IMR-90 (cell line): ENCODE data around the gene FKBP6. TPM values are rescaled to one million over a fixed set of nuclear protein-coding genes. Genes with fewer than 3 reads are reported as not detected.

Experiments
- ATAC-seq: fragments of 200-7000 bp; cut with Tn5 transposase; 2 replicates; pipeline ENCODE4 v1.9.1; 2020; ENCODE audit warnings: low read depth, mild to moderate bottlenecking, moderate library complexity
- BruUV-seq: library from RNA; stranded (reverse); fragments of 400-500 nt; replicated peaks from 2 replicates; lab custom pipeline; 2021; lab: Mats Ljungman, UMichigan
- CTCF ChIA-PET: fragments of 300-600 bp; formaldehyde crosslinking; extraction: SDS; loops from one replicate; lab custom pipeline; 2021; ENCODE audit warnings: antibody characterized with exemption; lab: Yijun Ruan, JAX
- POLR2A ChIA-PET: fragments of 300-600 bp; sonication (Branson Sonifier 250); formaldehyde crosslinking; loops from one replicate; lab custom pipeline; 2022; ENCODE audit warnings: antibody characterized with exemption; ENCODE audit not compliant: unreplicated experiment; lab: Charles Lee
- DNase-seq: peaks from one replicate; pipeline ENCODE4 v3.0.0; 2013
- H2AFZ ChIP-seq: replicated peaks from 2 replicates; pipeline ENCODE3; 2013; ENCODE audit warnings: low read length, mild to moderate bottlenecking; ENCODE audit not compliant: poor library complexity
- H2AK5ac ChIP-seq: 2 replicates; pipeline ENCODE4 v1.6.1; 2013; ENCODE audit warnings: low read depth, low read length, inconsistent platforms
- H2AK9ac ChIP-seq: replicated peaks from 2 replicates; pipeline ENCODE3; 2013; ENCODE audit warnings: mild to moderate bottlenecking, low read depth, low read length, moderate library complexity; ENCODE audit not compliant: poor library complexity
- H2BK120ac ChIP-seq: 2 replicates; pipeline ENCODE4 v1.6.1; 2013; ENCODE audit warnings: low read depth, low read length, inconsistent platforms
- H2BK15ac ChIP-seq: 3 replicates; pipeline ENCODE4 v1.6.1; 2013; ENCODE audit warnings: low read depth, low read length, inconsistent platforms
- H2BK20ac ChIP-seq: 2 replicates; pipeline ENCODE4 v1.6.1; 2013; ENCODE audit warnings: low read depth, mild to moderate bottlenecking, inconsistent platforms, low read length, moderate library complexity
- H2BK5ac ChIP-seq: 2 replicates; pipeline ENCODE4 v1.6.1; 2013; ENCODE audit warnings: mild to moderate bottlenecking, low read depth, low read length, inconsistent platforms; ENCODE audit not compliant: poor library complexity, severe bottlenecking
- H3K14ac ChIP-seq: replicated peaks from 2 replicates; pipeline ENCODE4 v1.6.1; 2013; ENCODE audit warnings: low read depth, low read length, inconsistent platforms
- H3K18ac ChIP-seq: 2 replicates; pipeline ENCODE4 v1.6.1; 2013; ENCODE audit warnings: low read depth, low read length, control low read depth
- H3K23ac ChIP-seq: 2 replicates; pipeline ENCODE4 v1.6.1; 2013; ENCODE audit warnings: low read depth, low read length, inconsistent platforms
- H3K27ac ChIP-seq: 2 replicates; pipeline ENCODE4 v1.5.1; 2013; ENCODE audit warnings: mild to moderate bottlenecking, control low read depth, low read length; ENCODE audit not compliant: insufficient read depth
- H3K27me3 ChIP-seq: 2 replicates; pipeline ENCODE4 v1.6.1; 2013; ENCODE audit warnings: low read length; ENCODE audit not compliant: control insufficient read depth, insufficient read depth
- H3K36me3 ChIP-seq: 2 replicates; pipeline ENCODE4 v1.6.1; 2013; ENCODE audit warnings: low read length, mixed read lengths; ENCODE audit not compliant: control insufficient read depth, insufficient read depth
- H3K4ac ChIP-seq: 2 replicates; pipeline ENCODE4 v1.6.1; 2013; ENCODE audit warnings: low read depth, low read length, inconsistent platforms
- H3K4me1 ChIP-seq: 2 replicates; pipeline ENCODE4 v1.6.1; 2013; ENCODE audit warnings: low read length, mixed read lengths; ENCODE audit not compliant: control insufficient read depth, insufficient read depth
- H3K4me2 ChIP-seq: 2 replicates; pipeline ENCODE4 v1.6.1; 2013; ENCODE audit warnings: low read depth, mild to moderate bottlenecking, control low read depth, low read length, moderate library complexity
- H3K4me3 ChIP-seq: 2 replicates; pipeline ENCODE4 v1.5.1; 2013; ENCODE audit warnings: low read depth, mild to moderate bottlenecking, control low read depth, low read length, moderate library complexity; ENCODE audit not compliant: insufficient read depth
- H3K56ac ChIP-seq: 2 replicates; pipeline ENCODE4 v1.6.1; 2013; ENCODE audit warnings: low read length, inconsistent platforms; ENCODE audit not compliant: insufficient read depth; ENCODE audit errors: extremely low read depth
- H3K79me1 ChIP-seq, 2 experiments: 2 replicates each; pipeline ENCODE4 v1.6.1; 2013; ENCODE audit warnings: low read length in 2 of 2, inconsistent platforms in 1 of 2, low read depth in 1 of 2
- H3K9ac ChIP-seq: 2 replicates; pipeline ENCODE4 v1.6.1; 2013; ENCODE audit warnings: low read depth, low read length, control low read depth
- H3K9me1 ChIP-seq: 2 replicates; pipeline ENCODE4 v1.6.1; 2013; ENCODE audit warnings: low read length, inconsistent platforms; ENCODE audit not compliant: insufficient read depth
- H3K9me3 ChIP-seq: 2 replicates; pipeline ENCODE4 v1.6.1; 2013; ENCODE audit warnings: low read length; ENCODE audit not compliant: control insufficient read depth, insufficient read depth
- H4K20me1 ChIP-seq: 2 replicates; pipeline ENCODE4 v1.6.1; 2013; ENCODE audit warnings: low read length, inconsistent platforms; ENCODE audit not compliant: insufficient read depth
- H4K5ac ChIP-seq: 2 replicates; pipeline ENCODE4 v1.6.1; 2013; ENCODE audit warnings: mild to moderate bottlenecking, low read depth, low read length, control low read depth
- H4K8ac ChIP-seq, 2 experiments: 2 replicates each; pipeline ENCODE4 v1.6.1; 2013; ENCODE audit warnings: low read depth in 2 of 2, low read length in 2 of 2, control low read depth in 1 of 2, inconsistent platforms in 1 of 2
- H4K91ac ChIP-seq: 2 replicates; pipeline ENCODE4 v1.6.1; 2013; ENCODE audit warnings: low read depth, low read length, inconsistent platforms; ENCODE audit not compliant: insufficient read depth
- CHD1 ChIP-seq: IDR thresholded peaks from 2 replicates; pipeline ENCODE4 v1.6.1; 2012; ENCODE audit warnings: low read depth, low read length, improper control_type of control experiment
- CTCF ChIP-seq: conservative IDR thresholded peaks from 2 replicates; pipeline ENCODE4 v1.5.1; 2012; ENCODE audit warnings: mild to moderate bottlenecking, low read depth, low read length, improper control_type of control experiment
- ELK1 ChIP-seq: fragments of 150-350 bp; IDR thresholded peaks from 2 replicates; pipeline ENCODE4 v1.6.1; 2016; ENCODE audit warnings: low read depth, mild to moderate bottlenecking, low read length, moderate library complexity, borderline replicate concordance
- FOS ChIP-seq: fragments of 150-350 bp; IDR thresholded peaks from 2 replicates; pipeline ENCODE4 v1.6.1; 2016; ENCODE audit warnings: low read depth, low read length
- MAZ ChIP-seq: IDR thresholded peaks from 2 replicates; pipeline ENCODE4 v1.6.1; 2012; ENCODE audit warnings: low read depth, mild to moderate bottlenecking, low read length, improper control_type of control experiment, moderate library complexity, borderline replicate concordance
- NFE2L2 ChIP-seq: fragments of 150-350 bp; IDR thresholded peaks from 2 replicates; pipeline ENCODE4 v1.6.1; 2016; ENCODE audit warnings: low read depth, mild to moderate bottlenecking, low read length
- POLR2A ChIP-seq: IDR thresholded peaks from 2 replicates; pipeline ENCODE4 v1.6.1; 2012; ENCODE audit warnings: mild to moderate bottlenecking, low read depth, low read length
- RAD21 ChIP-seq: IDR thresholded peaks from 2 replicates; pipeline ENCODE4 v1.6.1; 2012; ENCODE audit warnings: low read length, improper control_type of control experiment
- RCOR1 ChIP-seq: IDR thresholded peaks from 2 replicates; pipeline ENCODE4 v1.6.1; 2012; ENCODE audit warnings: mild to moderate bottlenecking, low read length, improper control_type of control experiment; ENCODE audit not compliant: insufficient replicate concordance
- RFX5 ChIP-seq: IDR thresholded peaks from 2 replicates; pipeline ENCODE4 v1.8.0; 2012; ENCODE audit warnings: low read depth, mild to moderate bottlenecking, low read length, moderate library complexity
- SMC3 ChIP-seq: fragments of 150-350 bp; IDR thresholded peaks from 2 replicates; pipeline ENCODE4 v1.6.1; 2016; ENCODE audit warnings: low read depth, mild to moderate bottlenecking, antibody characterized with exemption, low read length, moderate library complexity
- USF2 ChIP-seq: fragments of 150-350 bp; IDR thresholded peaks from 2 replicates; pipeline ENCODE4 v1.6.1; 2017; ENCODE audit warnings: mild to moderate bottlenecking, antibody characterized with exemption, low read length, low read depth
- WGBS, 2 experiments: methylation state at CpG; one replicate each; pipeline versions ENCODE4 v1.1.5 to v1.1.7; 2013; ENCODE audit warnings: missing lambda C conversion rate in 2 of 2; ENCODE audit not compliant: insufficient read length in 1 of 2; ENCODE audit errors: extremely low coverage in 2 of 2; 5-methylcytosine and 5-hydroxymethylcytosine counted together
- dilution Hi-C: fragments of 300-500 bp; cut with HindIII; formaldehyde crosslinking; loops from one replicate; pipeline ENCODE4 v1.14.3; 2018; ENCODE audit warnings: low sequenced_read_pairs; ENCODE audit not compliant: unreplicated experiment
- in situ Hi-C: fragments of 300-500 bp; cut with MboI; formaldehyde crosslinking; loops from 3 replicates; pipeline ENCODE4 v1.14.3; 2019; ENCODE audit warnings: low sequenced_read_pairs, inconsistent platforms, mixed read lengths
- intact Hi-C: fragments of 100-400 bp; cut with micrococcal nuclease; formaldehyde crosslinking; loops from 2 replicates; pipeline ENCODE4 v1.10.0; 2022
- polyA plus RNA-seq, 3 experiments: library from polyadenylated mRNA; depleted of rRNA; stranded (reverse); fragments of >200 nt; gene quantifications; 2 replicates each; pipeline ENCODE4 v1.2.3, GENCODE V29; 2012; ENCODE audit warnings: low replicate concordance in 1 of 3
- total RNA-seq: library from RNA; depleted of rRNA; stranded (reverse); fragments of >200 nt; gene quantifications from 2 replicates; pipeline ENCODE4 v1.2.3, GENCODE V29; 2012

Gene FKBP6
- total and polyA plus RNA-seq, 2 of the 4 experiments (the other 2 are of a cell fraction), result not detected

GRCh38 chr7:73382934-73383503, 55.1 kb downstream of the FKBP6 start:
- Histone ChIP-seq H4K91ac (no peak overlapping the region), H2BK15ac (no peak overlapping the region), H3K56ac (no peak overlapping the region), H2BK120ac (no peak overlapping the region), H2AFZ (no peak overlapping the region), H3K27me3 (peaks cover 15% of the 10 kb centered on the region), H3K4me3 (no peak overlapping the region), H2AK5ac (no peak overlapping the region), H4K8ac (no peak overlapping the region), H2AK9ac (no peak overlapping the region), H4K5ac (no peak overlapping the region), H2BK5ac (no peak overlapping the region), H3K36me3 (no peaks in the 10 kb centered on the region), H3K9me1 (no peaks in the 10 kb centered on the region), H3K27ac (no peak overlapping the region), H3K9me3 (peaks cover 17% of the 10 kb centered on the region), H3K4me1 (no peaks in the 10 kb centered on the region), H4K20me1 (no peaks in the 10 kb centered on the region), H3K9ac (no peak overlapping the region), H3K14ac (no peak overlapping the region), H2BK20ac (no peak overlapping the region), H3K4ac (no peak overlapping the region), H3K79me1 (no peaks in the 10 kb centered on the region), H3K23ac (no peak overlapping the region), H3K18ac (no peak overlapping the region), H3K4me2 (no peak overlapping the region)
- TF ChIP-seq RFX5, result no peak
- no peak for TF ChIP-seq RCOR1
- no peak for TF ChIP-seq FOS
- no peak for TF ChIP-seq ELK1
- no peak for TF ChIP-seq CTCF
- no peak for TF ChIP-seq CHD1
- no peak for TF ChIP-seq NFE2L2
- TF ChIP-seq RAD21, result no peak
- no peak for TF ChIP-seq USF2
- TF ChIP-seq SMC3, result no peak
- no peak for TF ChIP-seq MAZ
- no peak for TF ChIP-seq POLR2A
- dilution Hi-C loops (no loop called here), in situ Hi-C loops (no loop called here), intact Hi-C loops (no loop called here)
- ATAC-seq (no peak), DNase-seq (no peak)
- no CpG with 5 or more reads among the region's 4 CpGs for WGBS, 2 experiments
- BruUV-seq, result no TSS peak
- ChIA-PET POLR2A (no interaction called here), CTCF (no interaction called here)
